ENCODE measurements around the gene CDH4.

- TF ChIP-seq CBX5 (IDR thresholded peaks at IDR 0.05; ENCODE audit: borderline replicate concordance, low read depth) (no peak), JUND (IDR thresholded peaks at IDR 0.05; ENCODE audit: borderline replicate concordance, low read depth, low read length) (no peak), JUND (tag; IDR thresholded peaks at IDR 0.05; ENCODE audit: borderline replicate concordance, low read depth, low read length) (no peak), ATF4 (CRISPR knock-in tag; IDR thresholded peaks at IDR 0.05) (no peak), FOXA1 (IDR thresholded peaks at IDR 0.05; ENCODE audit: borderline replicate concordance) (no peak), RAD21 (CRISPR knock-in tag; conservative IDR thresholded peaks at IDR 0.05 in 1 of 2, IDR thresholded peaks at IDR 0.05 in 1 of 2) (no peak), CHD2 (IDR thresholded peaks at IDR 0.05; ENCODE audit: low read depth, low read length) (no peak), LARP7 (IDR thresholded peaks at IDR 0.05) (no peak), NONO (IDR thresholded peaks at IDR 0.05; ENCODE audit: low read depth in 2 of 2, low read length in 1 of 2) (no peak), RFX5 (IDR thresholded peaks at IDR 0.05; ENCODE audit: low read depth, low read length) (no peak), ZFX (CRISPR knock-in tag; IDR thresholded peaks at IDR 0.05) (no peak), ZBTB9 (CRISPR knock-in tag; IDR thresholded peaks at IDR 0.05) (no peak), PATZ1 (CRISPR knock-in tag; IDR thresholded peaks at IDR 0.05; ENCODE audit: borderline replicate concordance) (no peak), FOXJ3 (CRISPR knock-in tag; IDR thresholded peaks at IDR 0.05) (no peak), HDAC2 (IDR thresholded peaks at IDR 0.05) (no peak)
These were observed 33.1 kb downstream of the CDH4 start for GRCh38 chr20:61285152-61285645.
